Right lobe of liver (tissue), 6 donors: ENCODE data around the gene SCN1A. TPM values are rescaled to one million over a fixed set of nuclear protein-coding genes. Genes with fewer than 3 reads are reported as not detected.

Experiments used
- ATAC-seq, 4 donors: fragments of 200-7000 bp; cut with Tn5 transposase; one replicate each; pipeline ENCODE4 v1.9.1; 2020; ENCODE audit warnings: mild to moderate bottlenecking in 4 of 4, moderate library complexity in 4 of 4
- DNase-seq, 3 donors: peaks; one replicate each; pipeline ENCODE4 v3.0.0-alpha.2; 2020
- H3K27ac ChIP-seq, 3 donors: fragments of 200-600 bp; one replicate each; pipeline ENCODE4 v1.8.0; 2022
- H3K27me3 ChIP-seq, 2 donors: fragments of 200-600 bp; one replicate each; pipeline ENCODE4 v1.8.0; 2022
- H3K36me3 ChIP-seq, 4 donors: fragments of 200-600 bp; sonication (generic) in 1 of 4; one replicate each; pipeline versions ENCODE4 v1.5.1 to v1.8.0; 2017 to 2022; ENCODE audit warnings: control low read depth in 1 of 4
- H3K4me1 ChIP-seq, 4 donors: fragments of 200-600 bp; sonication (generic) in 1 of 4; one replicate each; pipeline versions ENCODE4 v1.5.1 to v1.8.0; 2017 to 2022; ENCODE audit warnings: control low read depth in 1 of 4
- H3K4me3 ChIP-seq, 3 donors: fragments of 200-600 bp; one replicate each; pipeline ENCODE4 v1.8.0; 2022
- H3K9me3 ChIP-seq, 4 donors: fragments of 200-600 bp; sonication (generic) in 1 of 4; one replicate each; pipeline versions ENCODE4 v1.5.1 to v1.8.0; 2017 to 2022; ENCODE audit warnings: control low read depth in 1 of 4
- CTCF ChIP-seq, 4 donors: fragments of 200-600 bp in 3 of 4; fragments of 450-650 bp in 1 of 4; IDR thresholded peaks; one replicate each; pipeline versions ENCODE4 v1.5.1 to v1.8.0; 2016 to 2022; ENCODE audit warnings: antibody characterized with exemption in 4 of 4, mild to moderate bottlenecking in 2 of 4
- POLR2A ChIP-seq: fragments of 450-650 bp; IDR thresholded peaks from one replicate; pipeline ENCODE4 v1.6.1; 2017; ENCODE audit warnings: antibody characterized with exemption, mild to moderate bottlenecking
- WGBS: methylation state at CpG from one replicate; pipeline ENCODE4 v1.1.6; 2018; ENCODE audit warnings: low coverage, low lambda C conversion rate; ENCODE audit not compliant: insufficient coverage; ENCODE audit errors: missing lambda C conversion rate; 5-methylcytosine and 5-hydroxymethylcytosine counted together
- intact Hi-C, 2 donors: fragments of 100-400 bp; cut with DNase I; formaldehyde crosslinking; loops; one replicate each; pipeline versions ENCODE4 v1.11.2 to v1.14.1; 2022
- total RNA-seq, 6 experiments: library from RNA; depleted of rRNA in 2 of 6; stranded (reverse); fragments of >200 nt in 2 of 6; fragmentation: NEBNext Ultra II Directional in 3 of 6; extraction: Animal tissue kit (Norgen Biotek cat#: 25700) in 3 of 6; gene quantifications; one replicate each; pipeline versions ENCODE4 v1.1.0 to v1.2.4, GENCODE V29; 2016 to 2023
- donor health status: DM: no; HTN: yes; CAD: no.
- donor health status: DM: no; HTN: no; CAD: no.
- donor health status: DM: no; HTN: no; CAD: no.
- donor health status: DM: no; HTN: yes; CAD: no.
- donor health status: DM: no; HTN: yes; CAD: no.

SCN1A gene
- total RNA-seq, 6 experiments from 2014 or later, result not detected

GRCh38 chr2:166060191-166060590 is 67.6 kb downstream of the SCN1A start:
- intact Hi-C loops, result no loop called here

GRCh38 chr2:166057370-166058164 is 70.3 kb downstream of the SCN1A start:
- no peaks in the 10 kb centered on the region for H3K27me3 ChIP-seq
- no peak overlapping the region for H3K27ac ChIP-seq
- H3K36me3 ChIP-seq, result no peaks in the 10 kb centered on the region
- no peak overlapping the region for H3K4me3 ChIP-seq
- DNase-seq, result no peak
- intact Hi-C loops, result no loop called here
- TF ChIP-seq CTCF (IDR thresholded peaks at IDR 0.05) (peak; percentile 25 to 57 (median 48)), POLR2A (no peak)
- no peaks in the 10 kb centered on the region for H3K9me3 ChIP-seq
- no peaks in the 10 kb centered on the region for H3K4me1 ChIP-seq
- 10% methylated on average over 4 of the region's 4 CpGs for WGBS
- peak in 3 of 4 donors; percentile 25 to 42 (median 41) for ATAC-seq

More at GRCh38 chr2:166060191-166060590, 67.6 kb downstream of the SCN1A start:
- DNase-seq, result no peak
- Histone ChIP-seq H3K9me3 (no peaks in the 10 kb centered on the region), H3K4me3 (no peak overlapping the region), H3K4me1 (no peaks in the 10 kb centered on the region), H3K27me3 (no peaks in the 10 kb centered on the region), H3K27ac (no peak overlapping the region), H3K36me3 (no peaks in the 10 kb centered on the region)
- 76% methylated on average over 4 of the region's 4 CpGs for WGBS
- ATAC-seq, result no peak
- no peak for TF ChIP-seq POLR2A
- no peak for TF ChIP-seq CTCF (IDR thresholded peaks at IDR 0.05)

- H3K4me3 ChIP-seq, result no peak overlapping the region
- H3K27me3 ChIP-seq, result no peaks in the 10 kb centered on the region
- no peak overlapping the region for H3K27ac ChIP-seq
- WGBS, result 59% methylated on average over 4 of the region's 5 CpGs
- H3K36me3 ChIP-seq, result no peaks in the 10 kb centered on the region
- DNase-seq (no peak), ATAC-seq (no peak)
- no peaks in the 10 kb centered on the region for H3K4me1 ChIP-seq
- intact Hi-C loops, result no loop called here
- no peak for TF ChIP-seq CTCF (IDR thresholded peaks at IDR 0.05)
- TF ChIP-seq POLR2A, result no peak
- no peaks in the 10 kb centered on the region for H3K9me3 ChIP-seq
Observed at GRCh38 chr2:166044853-166045483, 82.9 kb downstream of the SCN1A start.

- no peaks in the 10 kb centered on the region for H3K27me3 ChIP-seq
- no peak for TF ChIP-seq POLR2A
- no peak for ATAC-seq
- H3K36me3 ChIP-seq, result no peaks in the 10 kb centered on the region
- no peak overlapping the region for H3K27ac ChIP-seq
- DNase-seq, result no peak
- no peaks in the 10 kb centered on the region for H3K4me1 ChIP-seq
- no peaks in the 10 kb centered on the region for H3K9me3 ChIP-seq
- H3K4me3 ChIP-seq, result no peak overlapping the region
- intact Hi-C loops, result no loop called here
Observed at GRCh38 chr2:166042768-166043390, 84.9 kb downstream of the SCN1A start.

- no peak for DNase-seq
- 29% methylated on average over 1 of the region's 1 CpG for WGBS
- intact Hi-C loops, result no loop called here
- H3K27ac ChIP-seq, result no peak overlapping the region
- H3K4me1 ChIP-seq, result no peaks in the 10 kb centered on the region
- H3K27me3 ChIP-seq, result no peaks in the 10 kb centered on the region
- no peak overlapping the region for H3K4me3 ChIP-seq
- no peaks in the 10 kb centered on the region for H3K36me3 ChIP-seq
- ATAC-seq, result no peak
- TF ChIP-seq CTCF (IDR thresholded peaks at IDR 0.05), result no peak
- TF ChIP-seq POLR2A, result no peak
- H3K9me3 ChIP-seq, result no peaks in the 10 kb centered on the region
Observed at GRCh38 chr2:166042356-166042755, 85.5 kb downstream of the SCN1A start.
